CD4-positive, CD25-positive, alpha-beta regulatory T cell (primary cell): Measurements from ENCODE around the gene FOLR1. TPM values are rescaled to one million over a fixed set of nuclear protein-coding genes. Genes with fewer than 3 reads are reported as not detected.
A peak's percentile ranks its signal among the peaks of the same experiment; 100 is the strongest.

Source experiments
- ATAC-seq, 2 donors: fragments of 150-1000 bp; cut with Tn5 transposase; one replicate each; pipeline ENCODE4 v1.10.0; 2021; ENCODE audit warnings: low read depth in 2 of 2, moderate number of reproducible peaks in 2 of 2, moderate library complexity in 1 of 2
- DNase-seq, 3 donors: peaks; one replicate each; pipeline versions ENCODE4 v3.0.0 to v3.0.0-alpha.2; 2012 to 2022; ENCODE audit warnings: mixed read lengths in 1 of 3
- H3K27ac ChIP-seq: one replicate; pipeline ENCODE4 v1.7.0; 2013; ENCODE audit warnings: mild to moderate bottlenecking, low read length; ENCODE audit not compliant: insufficient read depth, poor library complexity, severe bottlenecking
- H3K27me3 ChIP-seq: one replicate; pipeline ENCODE4 v1.7.0; 2013; ENCODE audit warnings: low read length; ENCODE audit not compliant: control insufficient read depth, insufficient read depth
- H3K36me3 ChIP-seq: one replicate; pipeline ENCODE4 v1.7.0; 2013; ENCODE audit warnings: mild to moderate bottlenecking, low read length, moderate library complexity; ENCODE audit not compliant: control insufficient read depth, insufficient read depth
- H3K4me1 ChIP-seq: 2 replicates; pipeline ENCODE4 v1.7.0; 2013; ENCODE audit warnings: mild to moderate bottlenecking, low read length; ENCODE audit not compliant: insufficient read depth, control insufficient read depth, poor library complexity, severe bottlenecking
- H3K4me3 ChIP-seq: one replicate; pipeline ENCODE4 v1.7.0; 2013; ENCODE audit warnings: low read depth, mild to moderate bottlenecking, low read length, moderate library complexity
- H3K9me3 ChIP-seq, 2 experiments: 1 replicate in 1 of 2; 2 replicates in 1 of 2; pipeline ENCODE4 v1.7.0; 2013; ENCODE audit warnings: low read length in 2 of 2, mild to moderate bottlenecking in 1 of 2, moderate library complexity in 1 of 2; ENCODE audit not compliant: control insufficient read depth in 2 of 2
- H3K27ac Mint-ChIP-seq, 3 donors: one replicate each; pipeline ENCODE4 v1.8.0; 2020 to 2022; ENCODE audit warnings: mild to moderate bottlenecking in 3 of 3, mixed read lengths in 3 of 3, moderate library complexity in 2 of 3
- H3K27me3 Mint-ChIP-seq: one replicate; pipeline ENCODE4 v1.8.0; 2022; ENCODE audit warnings: mild to moderate bottlenecking, mixed read lengths
- H3K36me3 Mint-ChIP-seq: one replicate; pipeline ENCODE4 v1.8.0; 2020; ENCODE audit warnings: mixed read lengths
- H3K4me1 Mint-ChIP-seq, 4 donors: one replicate each; pipeline ENCODE4 v1.8.0; 2020 to 2022; ENCODE audit warnings: mixed read lengths in 4 of 4, mild to moderate bottlenecking in 1 of 4
- H3K4me3 Mint-ChIP-seq, 4 donors: one replicate each; pipeline ENCODE4 v1.8.0; 2020 to 2022; ENCODE audit warnings: mild to moderate bottlenecking in 4 of 4, mixed read lengths in 4 of 4, moderate library complexity in 3 of 4
- H3K9me3 Mint-ChIP-seq, 7 donors: one replicate each; pipeline ENCODE4 v1.8.0; 2020 to 2022; ENCODE audit warnings: mixed read lengths in 7 of 7, mild to moderate bottlenecking in 3 of 7, moderate library complexity in 2 of 7
- polyA plus RNA-seq, 4 donors: library from polyadenylated mRNA; unstranded; fragments of 300-500 nt; fragmentation: Illumina TruSeq; gene quantifications; one replicate each; pipeline ENCODE4 v1.2.3, GENCODE V29; 2021
- total RNA-seq: library from RNA; stranded (reverse); gene quantifications from one replicate; pipeline ENCODE4 v1.2.3, GENCODE V29; 2022

Gene FOLR1
- total and polyA plus RNA-seq, 5 donors from 2014 or later = not detected

DNA sequence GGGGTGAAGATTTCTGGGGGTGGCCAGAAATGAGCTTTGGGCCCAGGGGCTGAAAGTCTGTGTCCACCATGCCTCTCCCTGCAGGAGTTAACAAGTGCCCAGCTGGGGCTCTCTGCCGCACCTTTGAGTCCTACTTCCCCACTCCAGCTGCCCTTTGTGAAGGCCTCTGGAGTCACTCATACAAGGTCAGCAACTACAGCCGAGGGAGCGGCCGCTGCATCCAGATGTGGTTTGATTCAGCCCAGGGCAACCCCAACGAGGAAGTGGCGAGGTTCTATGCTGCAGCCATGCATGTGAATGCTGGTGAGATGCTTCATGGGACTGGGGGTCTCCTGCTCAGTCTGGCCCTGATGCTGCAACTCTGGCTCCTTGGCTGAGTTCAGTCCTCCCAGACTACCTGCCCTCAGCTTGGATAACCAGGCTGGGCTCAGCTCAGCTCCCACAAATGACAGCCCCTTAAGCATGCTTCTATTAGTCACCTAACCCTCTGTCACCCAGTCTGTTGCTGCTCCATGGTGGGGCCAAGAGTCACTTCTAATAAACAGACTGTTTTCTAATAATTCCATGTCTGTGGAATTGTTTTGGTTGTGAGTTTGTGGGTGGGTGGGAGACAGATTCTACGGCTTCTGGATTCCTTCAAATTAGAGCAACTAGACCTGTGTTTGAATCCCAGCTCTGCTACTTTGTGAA is 29.6 kb downstream of the FOLR1 start:
- Histone ChIP-seq H3K27ac (no peak overlapping the region), H3K36me3 (no peaks in the 10 kb centered on the region), H3K4me1 (peaks cover 27% of the 10 kb centered on the region), H3K9me3 (no peaks in the 10 kb centered on the region), H3K27me3 (peaks cover 6% of the 10 kb centered on the region), H3K4me3 (no peak overlapping the region)
- H3K9me3 Mint-ChIP-seq = peaks cover 0 to 2% (median 0%) of the 10 kb centered on the region in 7 donors
- no peaks in the 10 kb centered on the region for H3K36me3 Mint-ChIP-seq
- DNase-seq = no peak
- peak overlapping the region in 2 of 3 donors; percentile 55 to 85 for H3K27ac Mint-ChIP-seq
- H3K4me1 Mint-ChIP-seq = peaks cover 3 to 29% (median 20%) of the 10 kb centered on the region in 4 donors
- peaks cover 25% of the 10 kb centered on the region for H3K27me3 Mint-ChIP-seq
- no peak for ATAC-seq
- H3K4me3 Mint-ChIP-seq = peak overlapping the region in 1 of 4 donors; percentile 86

DNA sequence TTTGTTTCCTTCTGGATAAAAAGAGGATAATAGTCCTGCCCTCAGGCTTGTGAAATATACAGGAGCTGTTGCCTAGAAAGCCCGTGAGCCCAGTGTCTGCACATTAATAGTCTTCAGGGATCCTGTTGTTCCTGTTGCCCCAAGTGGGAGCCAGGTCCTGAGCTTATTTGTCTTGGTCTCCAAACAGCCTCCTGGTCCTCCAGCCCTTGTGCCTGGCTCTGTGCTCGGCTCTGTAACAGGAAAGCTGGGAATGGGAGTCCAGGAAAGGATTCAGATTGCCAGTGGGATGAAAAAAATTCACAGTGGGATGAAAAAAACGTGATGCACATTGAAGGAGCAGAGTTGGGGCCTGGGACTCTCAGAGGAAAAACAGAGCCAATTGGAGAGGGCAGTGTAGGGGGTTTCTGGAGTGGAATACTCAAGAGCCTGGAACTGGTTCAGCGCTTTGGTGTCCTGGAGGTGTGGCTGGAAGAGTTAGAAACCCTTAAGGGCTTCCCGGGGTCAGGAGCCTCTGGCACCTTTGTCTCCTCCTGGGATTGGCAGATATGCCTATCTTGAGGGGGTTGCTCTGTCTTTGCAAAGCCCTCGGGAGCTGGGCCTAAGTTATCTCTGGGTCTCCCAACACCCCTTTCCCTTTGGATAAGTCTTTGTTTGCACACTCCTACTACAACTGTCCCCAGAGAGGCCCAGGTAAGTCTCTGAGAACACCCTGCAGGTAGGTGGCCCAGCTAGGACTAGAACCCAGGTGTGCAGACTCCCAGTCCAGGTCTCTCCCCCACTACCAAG is 30.4 kb downstream of the FOLR1 start:
- ATAC-seq (no peak), DNase-seq (no peak)
- peaks cover 4% of the 10 kb centered on the region for H3K27me3 ChIP-seq
- H3K27ac Mint-ChIP-seq = peak overlapping the region; percentile 63 to 94 (median 85)
- no peaks in the 10 kb centered on the region for H3K36me3 Mint-ChIP-seq
- H3K4me1 ChIP-seq = peaks cover 27% of the 10 kb centered on the region
- no peaks in the 10 kb centered on the region for H3K9me3 ChIP-seq
- peak overlapping the region; percentile 93 to 100 (median 94) for H3K4me3 Mint-ChIP-seq
- H3K27me3 Mint-ChIP-seq = peaks cover 18% of the 10 kb centered on the region
- no peaks in the 10 kb centered on the region for H3K36me3 ChIP-seq
- H3K27ac ChIP-seq = peak overlapping the region; percentile 86
- H3K4me3 ChIP-seq = peak overlapping the region; percentile 76
- H3K9me3 Mint-ChIP-seq = peaks cover 0 to 2% (median 0%) of the 10 kb centered on the region in 7 donors
- H3K4me1 Mint-ChIP-seq = peaks cover 3 to 34% (median 22%) of the 10 kb centered on the region in 4 donors

DNA sequence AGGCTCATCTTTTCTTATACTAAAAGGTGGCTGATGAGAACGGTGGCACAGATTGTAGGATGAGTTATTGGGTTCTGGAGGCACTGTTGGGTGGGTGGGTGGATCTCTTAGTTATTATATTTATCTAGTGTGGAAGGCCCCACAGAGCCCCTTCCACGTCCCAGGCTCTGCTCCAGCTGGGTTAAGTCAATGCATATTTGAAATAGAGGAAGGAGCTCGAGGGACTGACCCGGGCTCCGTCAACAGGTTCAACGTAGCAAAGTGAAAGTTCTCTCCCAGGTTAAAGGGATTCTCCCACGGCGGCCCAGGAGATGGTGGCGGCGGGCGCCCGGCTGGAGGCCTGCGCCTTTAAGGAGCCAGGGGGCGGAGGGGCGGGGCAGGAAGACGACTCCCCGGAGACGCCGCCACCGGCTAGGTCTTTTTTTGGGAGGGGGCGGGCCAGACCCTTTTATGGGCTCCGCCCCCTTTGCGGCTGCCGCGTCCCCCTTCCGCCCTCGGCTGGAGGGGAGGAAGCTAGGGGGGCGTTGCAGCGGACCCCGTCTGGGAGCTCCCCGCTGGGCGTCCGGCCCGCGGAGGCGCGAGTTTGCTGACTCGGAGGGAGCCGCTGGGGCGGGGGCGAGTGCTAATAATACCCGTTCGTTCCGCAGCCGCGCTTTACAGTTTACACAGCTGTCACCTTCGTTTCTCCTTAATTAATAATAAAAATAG is 31.1 kb downstream of the FOLR1 start:
- Histone ChIP-seq H3K4me3 (peak overlapping the region; percentile 76), H3K4me1 (peaks cover 27% of the 10 kb centered on the region), H3K9me3 (no peaks in the 10 kb centered on the region), H3K27me3 (peaks cover under 1% of the 10 kb centered on the region), H3K27ac (peak overlapping the region; percentile 86), H3K36me3 (no peaks in the 10 kb centered on the region)
- Mint-ChIP-seq H3K27ac (peak overlapping the region; percentile 83 to 94 (median 85)), H3K36me3 (no peaks in the 10 kb centered on the region), H3K4me3 (peak overlapping the region; percentile 93 to 100 (median 94)), H3K27me3 (peaks cover 14% of the 10 kb centered on the region), H3K9me3 (no peaks in the 10 kb centered on the region), H3K4me1 (peaks cover 3 to 34% (median 21%) of the 10 kb centered on the region in 4 donors)
- peak; percentile 83 to 84 for ATAC-seq
- peak; percentile 92 to 98 (median 92) for DNase-seq

DNA sequence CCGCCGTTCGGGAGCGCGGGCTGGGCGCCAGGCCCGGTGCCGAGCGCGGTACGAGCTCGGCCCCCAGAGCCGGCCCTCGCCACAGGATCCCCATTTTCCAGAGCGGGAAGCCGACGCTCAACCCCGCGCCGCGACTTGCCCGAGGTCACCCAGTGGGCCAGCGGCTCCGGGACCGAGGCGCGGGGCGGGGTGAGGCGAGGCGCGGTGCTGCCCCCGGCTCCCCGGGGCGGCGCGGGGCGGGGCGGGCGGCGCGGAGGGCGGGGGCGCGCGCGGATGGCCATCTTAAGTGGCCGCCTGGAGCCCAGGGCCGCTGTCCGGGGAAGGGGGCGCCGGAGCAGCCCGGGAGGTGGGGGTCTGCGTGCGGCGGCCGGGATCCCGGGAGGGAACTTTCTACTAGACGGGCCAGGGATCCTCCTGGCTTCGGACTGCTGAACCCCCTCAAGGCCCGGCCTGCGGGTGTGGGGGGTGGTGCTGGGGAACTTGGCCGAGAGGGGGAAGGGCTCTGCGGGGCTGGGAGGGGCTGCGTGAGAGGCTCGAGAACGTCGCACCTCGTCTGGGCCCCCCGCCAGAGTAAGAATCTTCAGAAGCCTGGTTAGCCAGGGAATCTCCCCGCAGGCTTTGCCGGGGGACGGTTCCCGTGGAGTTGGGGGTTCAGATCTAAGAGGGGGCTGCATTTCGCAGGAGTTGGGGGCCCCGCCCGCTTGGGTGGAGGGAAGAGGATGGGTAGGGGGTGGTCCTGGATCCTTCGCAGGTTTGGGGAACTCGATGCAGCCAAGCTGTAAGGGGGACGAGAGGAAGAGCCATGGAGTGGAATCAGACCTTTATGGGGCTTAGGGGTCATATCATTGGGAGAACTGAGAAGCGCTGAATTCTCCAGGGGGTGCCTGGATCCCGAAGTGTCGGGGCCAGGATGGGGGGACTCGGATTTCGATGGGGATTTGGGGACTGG is 31.9 kb downstream of the FOLR1 start:
- Histone ChIP-seq H3K27ac (peak overlapping the region; percentile 86), H3K4me1 (peaks cover 27% of the 10 kb centered on the region), H3K36me3 (peaks cover 6% of the 10 kb centered on the region), H3K9me3 (no peaks in the 10 kb centered on the region), H3K4me3 (peak overlapping the region; percentile 78), H3K27me3 (no peaks in the 10 kb centered on the region)
- ATAC-seq (peak; percentile 33 to 37), DNase-seq (peak; percentile 36 to 63 (median 48))
- peak overlapping the region; percentile 92 to 97 (median 94) for H3K27ac Mint-ChIP-seq
- H3K9me3 Mint-ChIP-seq = no peaks in the 10 kb centered on the region
- peak overlapping the region; percentile 95 to 100 (median 96) for H3K4me3 Mint-ChIP-seq
- H3K36me3 Mint-ChIP-seq = no peaks in the 10 kb centered on the region
- peaks cover 3 to 34% (median 21%) of the 10 kb centered on the region in 4 donors for H3K4me1 Mint-ChIP-seq
- H3K27me3 Mint-ChIP-seq = peaks cover 7% of the 10 kb centered on the region

DNA sequence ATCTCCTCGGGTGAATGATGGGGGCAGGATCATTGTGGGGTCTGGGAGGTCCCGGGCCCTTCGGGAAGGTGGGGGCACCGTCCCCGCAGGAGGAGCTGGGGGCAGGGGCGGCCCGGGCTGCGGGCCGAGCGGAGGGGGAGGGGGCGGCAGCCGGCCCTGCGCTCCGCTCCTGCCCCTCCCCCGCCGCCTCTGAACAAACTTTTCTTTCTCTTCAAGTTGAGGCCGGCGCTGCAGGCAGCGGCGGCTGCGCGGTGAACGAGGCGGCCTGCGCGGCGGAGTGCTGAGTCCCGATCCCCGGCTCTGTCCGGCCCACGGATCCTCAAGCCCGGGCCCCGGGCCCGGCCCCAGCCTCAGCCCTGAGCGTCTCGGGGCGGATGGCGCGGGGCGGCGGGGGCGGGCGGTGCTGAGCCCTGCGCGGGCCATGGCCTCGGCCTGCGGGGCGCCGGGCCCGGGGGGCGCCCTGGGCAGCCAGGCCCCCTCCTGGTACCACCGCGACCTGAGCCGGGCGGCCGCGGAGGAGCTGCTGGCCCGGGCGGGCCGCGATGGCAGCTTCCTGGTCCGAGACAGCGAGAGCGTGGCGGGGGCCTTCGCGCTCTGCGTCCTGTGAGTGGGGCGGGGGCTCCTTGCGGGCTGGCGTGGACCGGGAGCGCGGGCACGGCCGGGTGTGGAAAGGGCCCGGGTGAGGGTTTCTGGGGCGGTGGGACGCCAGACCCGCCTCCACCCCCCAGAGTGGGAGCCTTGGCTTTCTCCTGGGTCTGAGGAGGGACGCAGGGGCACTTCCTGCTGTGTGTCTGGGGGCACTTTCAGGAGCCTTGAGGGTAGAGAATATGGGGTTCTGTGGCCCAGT is 32.8 kb downstream of the FOLR1 start, which contains the start of gene INPPL1:
Gene INPPL1, plus strand, starts transcription at position 204 of the 847 bp plus-strand sequence. Its CDS starts 218 bp downstream, at position 422.
- H3K4me1 Mint-ChIP-seq = peaks cover 3 to 35% (median 22%) of the 10 kb centered on the region in 4 donors

DNA sequence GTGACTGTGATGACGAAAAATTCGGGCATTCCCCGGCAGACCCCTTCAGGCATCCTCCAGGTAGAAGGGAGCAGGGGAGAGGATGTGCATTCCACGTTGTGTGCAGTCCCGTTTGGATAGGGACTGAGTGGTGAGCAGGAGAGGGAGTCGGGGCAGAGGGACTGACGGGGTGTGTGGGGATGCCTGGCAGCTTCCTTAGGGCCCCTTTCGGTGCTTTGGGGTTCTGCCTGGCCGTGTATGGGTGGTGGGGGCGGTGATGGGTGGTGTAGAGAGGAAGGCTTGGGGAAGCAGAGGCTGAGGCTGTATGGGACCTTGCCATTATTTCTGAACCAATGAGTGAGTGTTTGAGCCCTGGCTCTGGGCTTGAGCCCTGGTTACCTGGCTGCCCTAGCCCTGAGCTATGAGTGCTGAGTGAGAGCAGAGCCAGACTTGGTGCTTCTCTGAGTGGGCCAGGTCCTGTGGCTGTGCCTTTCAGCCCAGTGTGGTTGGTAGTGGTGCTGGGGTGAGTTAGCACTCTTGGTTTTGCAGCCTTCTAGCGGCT is 33.5 kb downstream of the FOLR1 start:
- H3K4me3 ChIP-seq = peak overlapping the region; percentile 78

More for the DNA sequence above, 32.8 kb downstream of the FOLR1 start, which contains the start of gene INPPL1:
- Histone ChIP-seq H3K4me3 (peak within 1 kb of the TSS; percentile 78), H3K36me3 (peaks cover 14% of the 10 kb centered on the region), H3K27ac (peak within 1 kb of the TSS; percentile 86), H3K4me1 (peaks cover 27% of the 10 kb centered on the region), H3K27me3 (no peaks in the 10 kb centered on the region), H3K9me3 (no peaks in the 10 kb centered on the region)
- peak; percentile 15 to 44 (median 30) for DNase-seq
- no peak for ATAC-seq
- peak within 1 kb of the TSS; percentile 95 to 100 (median 98) for H3K4me3 Mint-ChIP-seq
- H3K27me3 Mint-ChIP-seq = no peaks in the 10 kb centered on the region
- no peaks in the 10 kb centered on the region for H3K9me3 Mint-ChIP-seq
- peaks cover 3% of the 10 kb centered on the region for H3K36me3 Mint-ChIP-seq
- peak within 1 kb of the TSS; percentile 94 to 99 (median 97) for H3K27ac Mint-ChIP-seq

More for the DNA sequence above, 33.5 kb downstream of the FOLR1 start:
- peak in 2 of 3 donors; percentile 28 to 47 for DNase-seq
- ATAC-seq = no peak
- H3K36me3 ChIP-seq = peaks cover 19% of the 10 kb centered on the region
- peak overlapping the region; percentile 86 for H3K27ac ChIP-seq
- Mint-ChIP-seq H3K36me3 (peaks cover 3% of the 10 kb centered on the region), H3K27me3 (no peaks in the 10 kb centered on the region), H3K9me3 (no peaks in the 10 kb centered on the region), H3K4me3 (peak overlapping the region; percentile 89 to 98 (median 94)), H3K4me1 (peaks cover 3 to 35% (median 22%) of the 10 kb centered on the region in 4 donors), H3K27ac (peak overlapping the region; percentile 59 to 99 (median 97))
- H3K4me1 ChIP-seq = peaks cover 27% of the 10 kb centered on the region
- H3K27me3 ChIP-seq = no peaks in the 10 kb centered on the region
- no peaks in the 10 kb centered on the region for H3K9me3 ChIP-seq
